ENCODE measurements around the gene ING4. TPM values are rescaled to one million over a fixed set of nuclear protein-coding genes. Genes with fewer than 3 reads are reported as not detected.

ING4 gene
- total RNA-seq, 4 donors from 2014 or later, result 43.2 to 63.8 (median 54.3) TPM

DNA sequence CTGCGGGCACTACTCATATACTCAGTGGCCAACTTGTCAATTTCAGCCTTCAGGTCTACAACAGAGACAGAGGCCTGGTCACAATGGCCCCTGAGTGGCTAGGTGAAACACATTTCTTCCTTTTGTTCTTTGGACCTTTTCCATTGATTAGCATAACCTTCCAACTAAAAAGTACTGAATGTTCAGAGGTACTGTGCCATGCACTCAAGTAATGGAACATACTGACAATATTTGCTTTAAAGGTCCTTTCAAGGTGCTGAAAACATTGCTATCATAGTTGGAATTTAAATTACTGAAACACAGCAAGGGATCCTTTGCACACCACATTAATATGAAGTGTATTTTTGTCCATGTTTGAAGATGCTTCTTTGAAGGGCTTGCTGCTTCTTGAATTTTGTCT lies 9.6 kb downstream of the ING4 start:
- Histone ChIP-seq H3K36me3 (peaks cover 0 to 100% of the 10 kb centered on the region in 2 donors), H3K27ac (no peak overlapping the region), H3K4me3 (no peak overlapping the region), H3K4me1 (peaks cover 0 to 4% (median 0%) of the 10 kb centered on the region in 3 donors), H3K27me3 (no peaks in the 10 kb centered on the region), H3K9me3 (no peaks in the 10 kb centered on the region)
- ATAC-seq, result no peak
- 100% methylated on average over 1 of the region's 1 CpG for WGBS, 2 donors (ENCODE audit: low coverage in 1 of 2)
- TF ChIP-seq EP300 (IDR thresholded peaks at IDR 0.05), result no peak
- TF ChIP-seq POLR2A (IDR thresholded peaks at IDR 0.05), result no peak
- TF ChIP-seq, protein P1, sequence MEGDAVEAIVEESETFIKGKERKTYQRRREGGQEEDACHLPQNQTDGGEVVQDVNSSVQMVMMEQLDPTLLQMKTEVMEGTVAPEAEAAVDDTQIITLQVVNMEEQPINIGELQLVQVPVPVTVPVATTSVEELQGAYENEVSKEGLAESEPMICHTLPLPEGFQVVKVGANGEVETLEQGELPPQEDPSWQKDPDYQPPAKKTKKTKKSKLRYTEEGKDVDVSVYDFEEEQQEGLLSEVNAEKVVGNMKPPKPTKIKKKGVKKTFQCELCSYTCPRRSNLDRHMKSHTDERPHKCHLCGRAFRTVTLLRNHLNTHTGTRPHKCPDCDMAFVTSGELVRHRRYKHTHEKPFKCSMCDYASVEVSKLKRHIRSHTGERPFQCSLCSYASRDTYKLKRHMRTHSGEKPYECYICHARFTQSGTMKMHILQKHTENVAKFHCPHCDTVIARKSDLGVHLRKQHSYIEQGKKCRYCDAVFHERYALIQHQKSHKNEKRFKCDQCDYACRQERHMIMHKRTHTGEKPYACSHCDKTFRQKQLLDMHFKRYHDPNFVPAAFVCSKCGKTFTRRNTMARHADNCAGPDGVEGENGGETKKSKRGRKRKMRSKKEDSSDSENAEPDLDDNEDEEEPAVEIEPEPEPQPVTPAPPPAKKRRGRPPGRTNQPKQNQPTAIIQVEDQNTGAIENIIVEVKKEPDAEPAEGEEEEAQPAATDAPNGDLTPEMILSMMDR (IDR thresholded peaks at IDR 0.05), result no peak
- no peak for TF ChIP-seq POLR2AphosphoS5 (IDR thresholded peaks at IDR 0.05)

DNA sequence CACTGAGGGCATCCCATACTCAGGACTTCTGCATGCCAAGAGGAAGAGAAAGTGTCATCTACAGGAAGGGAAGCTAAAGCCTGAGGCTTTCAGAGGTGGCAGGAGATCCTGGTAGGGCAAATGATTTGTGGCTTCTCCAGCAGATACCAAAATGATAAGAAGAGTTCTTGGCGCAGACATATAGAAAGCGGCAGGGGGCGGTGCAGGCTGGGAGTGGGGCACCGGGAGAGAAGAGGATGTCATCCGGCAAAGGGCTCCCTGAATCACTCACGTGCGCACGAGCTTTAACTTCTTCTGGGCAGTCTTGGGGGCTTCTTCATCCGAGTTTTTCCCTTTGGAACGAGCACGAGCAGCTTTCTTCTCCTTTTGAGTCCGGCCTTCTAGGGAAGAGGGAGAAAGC lies 10.5 kb downstream of the ING4 start:
- H3K27me3 ChIP-seq, result no peaks in the 10 kb centered on the region
- ATAC-seq, result no peak
- 80 to 83% methylated on average over 9 to 12 of the region's 12 CpGs for WGBS, 2 donors (ENCODE audit: low coverage in 1 of 2)
- no peak overlapping the region for H3K27ac ChIP-seq
- H3K9me3 ChIP-seq, result no peaks in the 10 kb centered on the region
- peaks cover 0 to 96% of the 10 kb centered on the region in 2 donors for H3K36me3 ChIP-seq
- H3K4me1 ChIP-seq, result peaks cover 0 to 4% (median 0%) of the 10 kb centered on the region in 3 donors
- no peak overlapping the region for H3K4me3 ChIP-seq
- TF ChIP-seq POLR2A (IDR thresholded peaks at IDR 0.05), result no peak
- TF ChIP-seq, protein P1 (IDR thresholded peaks at IDR 0.05), result no peak
- no peak for TF ChIP-seq EP300 (IDR thresholded peaks at IDR 0.05)
- TF ChIP-seq POLR2AphosphoS5 (IDR thresholded peaks at IDR 0.05), result no peak

DNA sequence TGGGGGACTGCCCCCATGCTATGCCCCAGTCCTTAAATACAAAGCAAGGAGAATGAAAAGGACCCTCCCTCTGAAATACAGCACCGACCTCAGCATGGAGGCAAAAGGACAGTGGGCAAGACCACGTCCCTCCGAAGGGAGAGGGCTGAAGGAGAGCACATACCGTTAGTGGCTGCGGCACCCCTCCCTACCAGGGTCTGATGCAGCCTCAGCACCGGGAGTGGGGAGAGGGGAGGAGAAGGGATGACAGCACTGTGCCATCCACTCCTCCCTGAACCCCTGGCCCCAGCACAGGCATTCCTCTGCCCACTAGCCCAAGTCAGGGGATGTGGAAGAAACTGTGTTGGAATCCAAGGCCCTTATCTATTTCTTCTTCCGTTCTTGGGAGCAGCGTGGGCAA lies 12.1 kb downstream of the ING4 start:
- H3K27ac ChIP-seq, result no peak overlapping the region
- H3K9me3 ChIP-seq, result no peaks in the 10 kb centered on the region
- no peak overlapping the region for H3K4me3 ChIP-seq
- 70 to 80% methylated on average over 1 to 3 of the region's 8 CpGs for WGBS, 2 donors (ENCODE audit: low coverage in 1 of 2)
- no peak for ATAC-seq
- no peaks in the 10 kb centered on the region for H3K27me3 ChIP-seq
- TF ChIP-seq EP300 (IDR thresholded peaks at IDR 0.05) (no peak), POLR2A (IDR thresholded peaks at IDR 0.05) (no peak), POLR2AphosphoS5 (IDR thresholded peaks at IDR 0.05) (no peak)
- TF ChIP-seq, protein P1 (IDR thresholded peaks at IDR 0.05), result no peak
- H3K36me3 ChIP-seq, result peaks cover 0 to 81% of the 10 kb centered on the region in 2 donors
- H3K4me1 ChIP-seq, result peaks cover 0 to 14% (median 0%) of the 10 kb centered on the region in 3 donors

DNA sequence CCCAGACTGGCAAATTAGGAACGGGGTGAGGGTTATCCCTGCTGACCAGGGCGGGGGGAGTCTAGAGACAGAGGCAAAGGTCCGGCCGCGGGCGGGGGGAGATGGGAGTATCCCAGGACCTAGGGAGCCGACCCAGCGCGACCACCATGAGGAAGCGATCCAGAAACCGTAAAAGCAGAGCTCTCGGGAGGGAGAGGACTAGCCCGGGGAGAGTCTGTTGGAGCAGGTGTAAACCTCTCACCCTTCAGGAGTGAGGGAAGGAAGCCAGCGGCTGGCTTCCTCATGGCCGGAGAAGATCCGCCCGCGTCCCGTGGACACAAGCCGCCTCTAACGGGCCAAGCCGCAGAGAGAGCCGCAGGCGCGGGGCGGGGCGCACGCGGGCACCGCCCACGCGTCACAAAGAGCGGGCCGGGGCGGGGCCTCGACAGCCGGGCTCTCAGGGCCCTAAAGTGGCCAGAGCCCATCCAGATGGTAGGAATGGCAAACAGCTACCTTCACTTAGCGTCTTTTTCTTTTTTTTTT lies 15.8 kb downstream of the ING4 start, which contains the start of gene ACRBP:
ACRBP (minus strand) TSS at position 350 of the 522 bp plus-strand sequence; CDS start at position 284, 66 bp downstream.
- peaks cover 0 to 14% (median 0%) of the 10 kb centered on the region in 3 donors for H3K4me1 ChIP-seq
- H3K9me3 ChIP-seq, result no peaks in the 10 kb centered on the region
- TF ChIP-seq POLR2AphosphoS5 (IDR thresholded peaks at IDR 0.05) (peak; percentile 40), EP300 (IDR thresholded peaks at IDR 0.05) (no peak), POLR2A (IDR thresholded peaks at IDR 0.05) (peak; percentile 18 to 21)
- TF ChIP-seq, protein P1 (IDR thresholded peaks at IDR 0.05), result no peak
- no peaks in the 10 kb centered on the region for H3K27me3 ChIP-seq
- H3K36me3 ChIP-seq, result peaks cover 0 to 44% of the 10 kb centered on the region in 2 donors
- peak within 1 kb of the TSS; percentile 46 to 60 for H3K4me3 ChIP-seq
- WGBS, 2 donors (ENCODE audit: low coverage in 1 of 2), result 0 to 2% methylated on average over 5 to 11 of the region's 38 CpGs
- H3K27ac ChIP-seq, result peak within 1 kb of the TSS in 3 of 4 donors; percentile 67 to 74 (median 73)
- peak; percentile 95 for ATAC-seq
